GM12878 (cell line): ENCODE data around the gene BHLHE23. TPM values are rescaled to one million over a fixed set of nuclear protein-coding genes. Genes with fewer than 3 reads are reported as not detected.

ENCODE experiments used
- ATAC-seq: fragments of 200-7000 bp; cut with Tn5 transposase; 3 replicates; pipeline ENCODE4 v1.9.1; 2020; ENCODE audit warnings: mild to moderate bottlenecking, moderate library complexity
- BruUV-seq: library from RNA; stranded (reverse); fragments of 400-500 nt; replicated peaks from 2 replicates; lab custom pipeline; 2021; lab: Mats Ljungman, UMichigan
- CTCF ChIA-PET: fragments of 300-600 bp; sonication (Branson Sonifier 250); formaldehyde crosslinking; extraction: SDS; loops from one replicate; lab custom pipeline; 2021; ENCODE audit warnings: inconsistent platforms; lab: Yijun Ruan, JAX
- POLR2A ChIA-PET: fragments of 350-600 bp; formaldehyde crosslinking; extraction: SDS; loops from one replicate; lab custom pipeline; 2021; ENCODE audit warnings: inconsistent platforms; lab: Charles Lee
- RAD21 ChIA-PET: fragments of 300-600 bp; sonication (Branson Sonifier 250); formaldehyde crosslinking; loops from one replicate; lab custom pipeline; 2023; ENCODE audit warnings: antibody characterized with exemption; ENCODE audit not compliant: unreplicated experiment; lab: Charles Lee
- SMC1A ChIA-PET: fragments of 300-600 bp; sonication (Branson Sonifier 250); formaldehyde crosslinking; loops from one replicate; lab custom pipeline; 2023; ENCODE audit not compliant: unreplicated experiment, uncharacterized antibody; lab: Charles Lee
- DNase-seq: peaks from one replicate; pipeline ENCODE4 v3.0.0-alpha.2; 2011; ENCODE audit warnings: low read depth, low spot score
- FAIRE-seq: peaks from 3 replicates; lab custom pipeline; 2011; peaks lifted over from hg19 to GRCh38; lab: Jason Lieb, UNC
- H2AFZ ChIP-seq: 2 replicates; pipeline ENCODE4 v1.6.0; 2011; ENCODE audit warnings: low read depth, low read length, control low read depth; ENCODE audit not compliant: control insufficient read depth
- H3K27ac ChIP-seq: 2 replicates; pipeline ENCODE4 v1.5.1; 2011; ENCODE audit warnings: control low read depth; ENCODE audit not compliant: control insufficient read depth, insufficient read depth
- H3K27me3 ChIP-seq, 2 experiments: replicated peaks in 1 of 2; 2 replicates each; pipeline versions ENCODE4 v1.6.0 to v1.6.1; 2011; ENCODE audit warnings: low read length in 1 of 2; ENCODE audit not compliant: control insufficient read depth in 2 of 2, insufficient read depth in 2 of 2
- H3K36me3 ChIP-seq, 2 experiments: 2 replicates each; pipeline ENCODE4 v1.5.1; 2011; ENCODE audit warnings: low read length in 1 of 2; ENCODE audit not compliant: control insufficient read depth in 2 of 2, insufficient read depth in 2 of 2
- H3K4me1 ChIP-seq: 2 replicates; pipeline ENCODE4 v1.6.1; 2011; ENCODE audit warnings: mild to moderate bottlenecking, low read length, moderate library complexity, mixed read lengths; ENCODE audit not compliant: control insufficient read depth, insufficient read depth
- H3K4me2 ChIP-seq: 2 replicates; pipeline ENCODE4 v1.6.0; 2011; ENCODE audit warnings: control low read depth; ENCODE audit not compliant: control insufficient read depth, insufficient read depth
- H3K4me3 ChIP-seq: fragments of 200-600 bp; sonication (generic); 2 replicates; pipeline ENCODE4 v1.5.1; 2016
- H3K79me2 ChIP-seq: 2 replicates; pipeline ENCODE4 v1.6.0; 2011; ENCODE audit warnings: low read length; ENCODE audit not compliant: control insufficient read depth, insufficient read depth
- H3K9ac ChIP-seq: 2 replicates; pipeline ENCODE4 v1.8.0; 2011; ENCODE audit warnings: low read length, control low read depth, mixed read lengths; ENCODE audit not compliant: control insufficient read depth, insufficient read depth
- H3K9me3 ChIP-seq: replicated peaks from 3 replicates; pipeline ENCODE4 v1.5.1; 2011; ENCODE audit warnings: mild to moderate bottlenecking, low read length; ENCODE audit not compliant: control insufficient read depth, insufficient read depth
- H4K20me1 ChIP-seq: 2 replicates; pipeline ENCODE4 v1.6.0; 2011; ENCODE audit not compliant: control insufficient read depth, insufficient read depth
- ATF3 ChIP-seq: IDR thresholded peaks from 2 replicates; pipeline ENCODE4 v1.6.1; 2011; ENCODE audit warnings: low read depth, mild to moderate bottlenecking, low read length, moderate library complexity, borderline replicate concordance; ENCODE audit errors: extremely low read depth
- ETV6 ChIP-seq, 2 experiments: fragments of 450-650 bp in 1 of 2; IDR thresholded peaks in 1 of 2; conservative IDR thresholded peaks in 1 of 2; 2 replicates each; pipeline ENCODE4 v1.6.1; 2014; ENCODE audit warnings: antibody characterized with exemption in 1 of 2, borderline replicate concordance in 1 of 2, low read depth in 1 of 2, mild to moderate bottlenecking in 1 of 2, moderate library complexity in 1 of 2
- JUND ChIP-seq: IDR thresholded peaks from 2 replicates; pipeline ENCODE4 v1.6.1; 2012; ENCODE audit warnings: low read depth, mild to moderate bottlenecking, low read length, improper control_type of control experiment, moderate library complexity
- MEF2A ChIP-seq: IDR thresholded peaks from 2 replicates; pipeline ENCODE4 v1.6.1; 2011; ENCODE audit warnings: low read depth, mild to moderate bottlenecking, low read length, moderate library complexity; ENCODE audit not compliant: insufficient read depth
- MTA2 ChIP-seq: fragments of 450-650 bp; IDR thresholded peaks from 2 replicates; pipeline ENCODE4 v1.6.1; 2016; ENCODE audit warnings: low read depth, mild to moderate bottlenecking, moderate library complexity
- PAX8 ChIP-seq: fragments of 450-650 bp; IDR thresholded peaks from 2 replicates; pipeline ENCODE4 v1.6.1; 2017; ENCODE audit warnings: mild to moderate bottlenecking, moderate library complexity
- RELB ChIP-seq: fragments of 450-650 bp; IDR thresholded peaks from 2 replicates; pipeline ENCODE4 v1.6.1; 2017; ENCODE audit warnings: low read depth, mild to moderate bottlenecking, moderate library complexity
- RUNX3 ChIP-seq: IDR thresholded peaks from 2 replicates; pipeline ENCODE4 v1.6.1; 2012; ENCODE audit warnings: low read length, inconsistent platforms
- SRF ChIP-seq, 2 experiments: IDR thresholded peaks; 2 replicates each; pipeline ENCODE4 v1.6.1; 2011; ENCODE audit warnings: low read depth in 2 of 2, low read length in 2 of 2, mild to moderate bottlenecking in 1 of 2, moderate library complexity in 1 of 2
- TAF1 ChIP-seq: IDR thresholded peaks from 2 replicates; pipeline ENCODE4 v1.6.1; 2011; ENCODE audit warnings: mild to moderate bottlenecking, low read depth, low read length, borderline replicate concordance
- TARDBP ChIP-seq: IDR thresholded peaks from 2 replicates; pipeline ENCODE4 v1.6.1; 2016; ENCODE audit warnings: borderline replicate concordance
- USF2 ChIP-seq: IDR thresholded peaks from 2 replicates; pipeline ENCODE4 v1.6.1; 2011; ENCODE audit warnings: low read depth, low read length, improper control_type of control experiment, borderline replicate concordance
- ZBTB33 ChIP-seq: fragments of 450-650 bp; IDR thresholded peaks from 2 replicates; pipeline ENCODE4 v1.6.1; 2017; ENCODE audit warnings: mild to moderate bottlenecking
- ZNF217 ChIP-seq: fragments of 450-650 bp; IDR thresholded peaks from 2 replicates; pipeline ENCODE4 v1.6.1; 2017; ENCODE audit warnings: antibody characterized with exemption, mild to moderate bottlenecking
- WGBS: methylation state at CpG from one replicate; pipeline ENCODE4 v1.1.6; 2016; ENCODE audit warnings: low lambda C conversion rate; ENCODE audit not compliant: insufficient replicate concordance, insufficient coverage; ENCODE audit errors: missing lambda C conversion rate; 5-methylcytosine and 5-hydroxymethylcytosine counted together
- in situ Hi-C: fragments of 300-500 bp; cut with MboI; formaldehyde crosslinking; loops from 9 replicates; pipeline ENCODE4 v1.14.3; 2018; ENCODE audit warnings: mixed read lengths
- intact Hi-C: fragments of 100-400 bp; cut with micrococcal nuclease; formaldehyde crosslinking; loops from one replicate; pipeline ENCODE4 v1.14.2; 2022; ENCODE audit not compliant: unreplicated experiment
- polyA plus RNA-seq, 11 experiments: library from polyadenylated mRNA; depleted of rRNA in 4 of 11; unstranded in 6 of 11; stranded (reverse) in 5 of 11; fragments of >200 nt; fragmentation: Nextera tagmentation in 4 of 11; fragmentation: Illumina TruSeq in 1 of 11; extraction: Ambion mirVana in 4 of 11; extraction: Trizol in 1 of 11; gene quantifications; 1 replicate in 1 of 11; 2 replicates in 10 of 11; pipeline versions ENCODE4 v1.2.1 to v1.2.3, GENCODE V29; 2011 to 2016; ENCODE audit warnings: inconsistent platforms in 2 of 11, missing spikeins in 2 of 11, low read depth in 1 of 11
- total RNA-seq, 4 experiments: library from RNA; depleted of rRNA in 3 of 4; stranded (reverse); fragments of >200 nt in 3 of 4; fragmentation: Illumina TruSeq in 1 of 4; extraction: Trizol in 1 of 4; gene quantifications; 2 replicates each; pipeline versions ENCODE4 v1.2.1 to v1.2.3, GENCODE V29; 2013 to 2021

BHLHE23 gene
- total and polyA plus RNA-seq, 10 of the 15 experiments (the other 5 are each of a cell fraction or from before 2014, with no cell fraction given): 0.28 to 0.33 TPM; not detected in 8

GRCh38 chr20:62989201-62989601 lies 17.6 kb downstream of the BHLHE23 start (continued):
- no peak for TF ChIP-seq TAF1
- TF ChIP-seq MEF2A: no peak
- TF ChIP-seq SRF (IDR thresholded peaks at IDR 0.05; ENCODE audit: low read depth in 2 of 2, low read length in 2 of 2): no peak
- TF ChIP-seq RUNX3: 0 out of 2 replicates have a peak, but pooled peaks have one; percentile 9
- peak; percentile 48; the same call in 1 of the 2 replicates for TF ChIP-seq MTA2
- TF ChIP-seq ETV6 (conservative IDR thresholded peaks at IDR 0.05 in 1 of 2, IDR thresholded peaks at IDR 0.05 in 1 of 2; ENCODE audit: borderline replicate concordance in 1 of 2, low read depth in 1 of 2): no peak
- TF ChIP-seq PAX8: no peak
- TF ChIP-seq, all 136 proteins: peak for 4

GRCh38 chr20:62987114-62987513 lies 19.6 kb downstream of the BHLHE23 start:
- in situ Hi-C loops (no loop called here), intact Hi-C loops (no loop called here)
- Histone ChIP-seq H3K27ac (no peak overlapping the region), H3K27me3 (peaks cover 0 to 2% of the 10 kb centered on the region in 2 experiments; a peak in 3 of 4 replicates), H3K79me2 (no peaks in the 10 kb centered on the region), H3K4me1 (peaks cover 6% of the 10 kb centered on the region; the same call in 1 of the 2 replicates), H3K9ac (no peak overlapping the region), H3K4me3 (no peak overlapping the region), H2AFZ (no peak overlapping the region), H3K9me3 (no peaks in the 10 kb centered on the region), H3K4me2 (no peak overlapping the region), H4K20me1 (no peaks in the 10 kb centered on the region), H3K36me3 (no peaks in the 10 kb centered on the region)
- SMC1A ChIA-PET: no interaction called here
- no TSS peak for BruUV-seq
- CTCF ChIA-PET: interaction anchor here (0.9 kb wide), 1 partner anchor 15 kb away, joined by 3 read pairs; no protein-coding TSS in a partner anchor
- RAD21 ChIA-PET: interaction anchor here (0.9 kb wide), 1 partner anchor 9 kb away, joined by 3 read pairs; no protein-coding TSS in a partner anchor
- DNase-seq (no peak), ATAC-seq (no peak), FAIRE-seq (no peak)
- POLR2A ChIA-PET: interaction anchor here (1.6 kb wide), 1 partner anchor 9 kb away, joined by 4 read pairs; no protein-coding TSS in a partner anchor
- 57% methylated on average over 10 of the region's 10 CpGs for WGBS
- no peak for TF ChIP-seq TARDBP
- no peak for TF ChIP-seq RELB
- TF ChIP-seq ATF3: no peak
- no peak for TF ChIP-seq USF2
- TF ChIP-seq JUND: no peak
- TF ChIP-seq ZNF217: no peak
- no peak for TF ChIP-seq ZBTB33
